HG03108 (cell line): Measurements from ENCODE around the gene MYH15.

Experiments
- ATAC-seq: cut with Tn5 transposase; IDR thresholded peaks from one replicate; pipeline ENCODE4 v1.9.1; 2021; ENCODE audit warnings: moderate library complexity; ENCODE audit not compliant: unreplicated experiment

Gene MYH15

GRCh38 chr3:108473711-108474110 is 36.7 kb downstream of the MYH15 start:
- no peak for ATAC-seq

- ATAC-seq, result no peak
Measured at GRCh38 chr3:108472001-108472591, 38.3 kb downstream of the MYH15 start.

GRCh38 chr3:108471426-108471825 is 39.0 kb downstream of the MYH15 start:
- ATAC-seq, result no peak

- no peak for ATAC-seq
Measured at GRCh38 chr3:108469126-108469525, 41.3 kb downstream of the MYH15 start.

- no peak for ATAC-seq
Measured at GRCh38 chr3:108468577-108468976, 41.8 kb downstream of the MYH15 start.

- ATAC-seq, result no peak
Measured at GRCh38 chr3:108462899-108463298, 47.5 kb downstream of the MYH15 start.

- ATAC-seq, result no peak
Measured at GRCh38 chr3:108461661-108462111, 48.7 kb downstream of the MYH15 start.

GRCh38 chr3:108459225-108459624 is 51.2 kb downstream of the MYH15 start:
- no peak for ATAC-seq

GRCh38 chr3:108455212-108455705 is 55.1 kb downstream of the MYH15 start:
- no peak for ATAC-seq

- ATAC-seq, result no peak
Measured at GRCh38 chr3:108453565-108453964, 56.8 kb downstream of the MYH15 start.

GRCh38 chr3:108450444-108450843 is 60.0 kb downstream of the MYH15 start:
- no peak for ATAC-seq

GRCh38 chr3:108448593-108448992 is 61.8 kb downstream of the MYH15 start:
- no peak for ATAC-seq

GRCh38 chr3:108447096-108447847 is 63.1 kb downstream of the MYH15 start:
- ATAC-seq, result no peak

GRCh38 chr3:108442281-108442680 is 68.1 kb downstream of the MYH15 start:
- no peak for ATAC-seq

- ATAC-seq, result no peak
Measured at GRCh38 chr3:108441518-108441917, 68.9 kb downstream of the MYH15 start.

GRCh38 chr3:108441071-108441507 is 69.3 kb downstream of the MYH15 start:
- ATAC-seq, result no peak

GRCh38 chr3:108438542-108438941 is 71.9 kb downstream of the MYH15 start:
- ATAC-seq, result no peak

- no peak for ATAC-seq
Measured at GRCh38 chr3:108437439-108437838, 73.0 kb downstream of the MYH15 start.

GRCh38 chr3:108433928-108434327 is 76.5 kb downstream of the MYH15 start:
- ATAC-seq, result no peak

GRCh38 chr3:108432431-108432830 is 78.0 kb downstream of the MYH15 start:
- ATAC-seq, result no peak

- ATAC-seq, result no peak
Measured at GRCh38 chr3:108430540-108430939, 79.9 kb downstream of the MYH15 start.

- no peak for ATAC-seq
Measured at GRCh38 chr3:108428586-108428985, 81.8 kb downstream of the MYH15 start.
